Measurements from ENCODE around the gene BCL2.

The BCL2 gene

DNA sequence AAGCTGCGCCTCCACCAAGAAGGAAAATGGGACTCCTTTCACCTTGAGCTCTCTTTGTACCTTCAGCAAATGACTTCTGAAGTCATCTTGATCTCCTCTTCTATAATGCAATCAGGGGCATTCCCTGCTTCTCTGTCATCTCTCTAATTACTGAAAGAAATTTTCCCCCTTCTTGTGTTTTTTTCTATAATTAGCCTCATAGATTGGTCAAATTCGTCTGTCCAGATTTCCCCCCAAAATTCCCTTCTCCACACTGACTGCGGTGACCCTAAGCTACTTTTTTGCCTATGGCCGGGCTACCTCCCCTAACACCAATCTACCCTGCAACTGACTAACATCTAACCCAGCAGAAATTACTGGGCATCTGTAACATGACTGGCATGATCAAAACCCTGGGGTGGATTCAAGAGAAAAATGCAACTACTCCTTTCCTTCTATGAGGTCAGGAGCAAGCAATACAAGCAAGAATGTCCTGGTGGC, 168.6 kb downstream of the BCL2 start:
- H3K9me3 Mint-ChIP-seq: no peaks in the 10 kb centered on the region
- H3K27me3 Mint-ChIP-seq: no peaks in the 10 kb centered on the region
- H3K4me3 Mint-ChIP-seq: peak overlapping the region; percentile 2
- H3K4me1 Mint-ChIP-seq (ENCODE audit: low read depth): peaks cover 83% of the 10 kb centered on the region
- H3K27ac Mint-ChIP-seq: peak overlapping the region; percentile 76
- H3K36me3 Mint-ChIP-seq (ENCODE audit: low read depth): peaks cover 21% of the 10 kb centered on the region

GRCh38 chr18:63150326-63150725, 169.2 kb downstream of the BCL2 start:
- Mint-ChIP-seq H3K9me3 (no peaks in the 10 kb centered on the region), H3K36me3 (ENCODE audit: low read depth) (peaks cover 21% of the 10 kb centered on the region), H3K4me1 (ENCODE audit: low read depth) (peaks cover 76% of the 10 kb centered on the region), H3K4me3 (peak overlapping the region; percentile 18), H3K27ac (peak overlapping the region; percentile 76), H3K27me3 (no peaks in the 10 kb centered on the region)

GRCh38 chr18:63149302-63149587, 170.3 kb downstream of the BCL2 start:
- H3K9me3 Mint-ChIP-seq: no peaks in the 10 kb centered on the region
- peaks cover 69% of the 10 kb centered on the region for H3K4me1 Mint-ChIP-seq (ENCODE audit: low read depth)
- peaks cover 22% of the 10 kb centered on the region for H3K36me3 Mint-ChIP-seq (ENCODE audit: low read depth)
- H3K27ac Mint-ChIP-seq: peak overlapping the region; percentile 14
- no peak overlapping the region for H3K4me3 Mint-ChIP-seq
- H3K27me3 Mint-ChIP-seq: no peaks in the 10 kb centered on the region

DNA sequence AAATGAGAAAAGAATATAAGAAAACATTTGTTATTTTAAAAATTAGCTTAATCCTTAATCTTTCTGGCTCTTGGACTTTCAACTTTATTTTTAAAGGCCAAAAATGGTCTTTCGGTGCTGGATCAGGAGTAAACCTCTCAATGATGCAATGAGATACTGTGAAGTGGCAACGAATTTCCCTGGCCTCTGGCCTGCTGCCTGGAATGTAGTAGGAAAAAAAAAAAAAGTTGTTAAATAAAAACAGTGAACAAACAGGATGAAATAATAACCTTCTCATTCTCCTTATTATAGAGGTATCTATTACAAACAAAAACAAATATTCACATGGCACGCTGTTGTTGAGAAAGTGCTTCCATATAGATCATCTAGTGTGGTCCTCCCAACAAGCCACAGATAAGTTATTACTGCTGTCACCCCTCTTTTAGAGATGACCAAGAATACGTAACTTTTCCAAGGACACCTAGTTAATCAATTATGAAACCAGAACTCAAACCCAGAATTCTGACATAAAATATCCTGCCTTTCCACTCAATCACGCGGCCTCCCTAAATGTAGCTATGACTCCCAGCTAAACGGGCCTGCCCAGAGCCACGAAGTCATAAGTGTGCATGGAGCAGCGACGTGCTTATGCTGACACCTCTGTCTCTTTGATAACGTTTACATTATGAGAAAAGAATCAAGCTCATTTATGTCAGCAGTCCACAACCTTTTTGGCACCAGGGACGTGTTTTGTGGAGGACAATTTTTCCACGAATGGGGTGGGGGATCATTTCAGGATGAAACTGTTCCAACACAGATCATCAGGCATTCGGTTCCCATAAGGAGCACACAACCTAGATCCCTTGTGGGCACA, 170.9 kb downstream of the BCL2 start:
- Mint-ChIP-seq H3K27me3 (no peaks in the 10 kb centered on the region), H3K4me1 (ENCODE audit: low read depth) (peaks cover 69% of the 10 kb centered on the region), H3K36me3 (ENCODE audit: low read depth) (peaks cover 21% of the 10 kb centered on the region), H3K9me3 (no peaks in the 10 kb centered on the region), H3K27ac (no peak overlapping the region), H3K4me3 (no peak overlapping the region)

GRCh38 chr18:63147973-63148372, 171.6 kb downstream of the BCL2 start:
- Mint-ChIP-seq H3K27ac (no peak overlapping the region), H3K27me3 (no peaks in the 10 kb centered on the region), H3K36me3 (ENCODE audit: low read depth) (peaks cover 21% of the 10 kb centered on the region), H3K9me3 (no peaks in the 10 kb centered on the region), H3K4me1 (ENCODE audit: low read depth) (peaks cover 68% of the 10 kb centered on the region), H3K4me3 (no peak overlapping the region)

DNA sequence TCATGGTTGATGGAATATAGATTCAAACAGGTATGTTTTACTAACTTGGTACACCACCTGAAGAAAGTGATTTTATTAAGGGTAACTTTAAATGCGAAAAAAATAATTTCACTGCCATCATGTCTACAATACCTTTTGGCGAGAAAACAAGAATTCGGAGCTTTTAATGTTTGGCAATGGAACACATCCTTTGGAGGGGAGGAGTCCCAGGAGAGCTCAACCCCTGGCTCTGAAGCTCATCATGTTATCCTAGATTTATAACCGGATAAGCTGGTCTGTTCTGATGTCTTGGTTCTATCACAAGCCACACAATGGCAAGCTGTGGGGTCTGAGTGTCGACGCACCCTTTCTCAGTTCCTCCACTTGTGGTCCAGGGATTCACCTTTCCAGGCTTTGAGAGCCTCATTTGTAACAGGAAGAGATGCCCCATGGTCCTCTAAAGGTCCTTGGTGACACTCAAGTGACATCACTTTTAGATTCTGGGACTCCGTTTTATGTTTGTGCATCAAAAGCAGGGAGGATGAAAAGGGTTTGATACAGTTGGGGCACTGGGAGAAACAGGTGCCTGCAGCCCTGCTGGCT, 172.7 kb downstream of the BCL2 start:
- Mint-ChIP-seq H3K4me3 (no peak overlapping the region), H3K36me3 (ENCODE audit: low read depth) (peaks cover 22% of the 10 kb centered on the region), H3K9me3 (no peaks in the 10 kb centered on the region), H3K27me3 (no peaks in the 10 kb centered on the region), H3K4me1 (ENCODE audit: low read depth) (peaks cover 66% of the 10 kb centered on the region), H3K27ac (no peak overlapping the region)

GRCh38 chr18:63145851-63146555, 173.6 kb downstream of the BCL2 start:
- no peak overlapping the region for H3K4me3 Mint-ChIP-seq
- peaks cover 66% of the 10 kb centered on the region for H3K4me1 Mint-ChIP-seq (ENCODE audit: low read depth)
- no peaks in the 10 kb centered on the region for H3K9me3 Mint-ChIP-seq
- H3K36me3 Mint-ChIP-seq (ENCODE audit: low read depth): peaks cover 32% of the 10 kb centered on the region
- H3K27ac Mint-ChIP-seq: no peak overlapping the region
- no peaks in the 10 kb centered on the region for H3K27me3 Mint-ChIP-seq

DNA sequence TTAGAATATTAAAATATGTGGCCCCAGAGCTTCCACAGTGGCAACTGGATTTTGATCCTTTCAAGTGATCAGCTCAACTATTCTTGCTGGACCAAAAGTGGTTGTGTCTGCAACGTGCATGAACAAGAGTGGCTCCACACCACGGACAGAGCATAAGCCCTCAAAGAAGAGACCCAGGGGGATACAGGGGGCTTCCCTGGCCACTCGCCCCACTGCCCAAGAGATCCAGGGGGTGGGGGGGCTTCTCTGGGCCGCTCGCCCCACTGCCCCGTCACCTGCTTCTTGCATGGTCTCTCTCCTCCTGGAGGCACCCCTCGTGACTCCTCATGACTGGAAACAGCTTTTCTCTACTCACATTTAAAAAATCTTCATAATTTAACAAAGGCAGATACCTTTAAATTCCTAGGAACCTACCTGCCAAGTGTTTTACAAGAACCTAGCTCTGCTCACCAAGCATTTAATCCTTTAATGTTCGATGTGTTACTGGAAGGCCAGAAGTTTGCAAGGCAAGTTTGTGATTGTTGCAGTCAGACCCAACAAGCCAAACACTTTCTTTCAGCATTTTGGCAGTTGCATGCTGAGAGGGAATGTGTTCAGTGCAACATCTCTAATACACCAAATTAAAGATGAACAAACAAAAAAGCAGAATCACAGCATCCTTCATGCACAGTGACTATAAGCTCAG, 174.3 kb downstream of the BCL2 start:
- H3K36me3 Mint-ChIP-seq (ENCODE audit: low read depth): peaks cover 36% of the 10 kb centered on the region
- H3K4me3 Mint-ChIP-seq: no peak overlapping the region
- H3K4me1 Mint-ChIP-seq (ENCODE audit: low read depth): peaks cover 66% of the 10 kb centered on the region
- H3K9me3 Mint-ChIP-seq: peaks cover 3% of the 10 kb centered on the region
- no peaks in the 10 kb centered on the region for H3K27me3 Mint-ChIP-seq
- H3K27ac Mint-ChIP-seq: no peak overlapping the region

GRCh38 chr18:63144748-63145147, 174.8 kb downstream of the BCL2 start:
- Mint-ChIP-seq H3K27ac (no peak overlapping the region), H3K4me1 (ENCODE audit: low read depth) (peaks cover 66% of the 10 kb centered on the region), H3K27me3 (no peaks in the 10 kb centered on the region), H3K9me3 (peaks cover 7% of the 10 kb centered on the region), H3K4me3 (no peak overlapping the region), H3K36me3 (ENCODE audit: low read depth) (peaks cover 40% of the 10 kb centered on the region)

DNA sequence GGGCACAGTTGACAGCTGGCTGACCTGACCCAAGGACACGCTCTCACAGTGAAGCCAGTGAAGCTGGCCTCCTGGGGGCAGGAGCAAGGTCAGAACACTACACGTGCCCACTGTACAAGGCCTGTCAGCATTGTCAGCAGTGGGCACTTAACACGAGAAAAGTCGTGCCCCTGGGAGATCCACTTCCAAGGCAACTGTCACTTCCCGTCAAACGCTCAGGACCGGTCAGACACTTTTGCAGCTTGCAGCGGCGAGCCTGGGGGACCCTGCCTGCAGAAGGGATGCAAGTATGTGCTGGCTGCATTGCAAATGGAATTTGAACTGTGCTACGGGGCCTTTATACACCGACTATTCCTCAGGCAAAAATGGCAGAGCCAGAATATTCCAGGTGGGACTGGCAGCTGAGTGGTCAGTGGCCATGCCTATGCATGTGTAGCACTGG, 176.2 kb downstream of the BCL2 start:
- Mint-ChIP-seq H3K36me3 (ENCODE audit: low read depth) (peaks cover 32% of the 10 kb centered on the region), H3K4me3 (no peak overlapping the region), H3K4me1 (ENCODE audit: low read depth) (peaks cover 68% of the 10 kb centered on the region), H3K27me3 (no peaks in the 10 kb centered on the region), H3K27ac (peak overlapping the region; percentile 61), H3K9me3 (peaks cover 10% of the 10 kb centered on the region)

GRCh38 chr18:63142594-63143225, 176.9 kb downstream of the BCL2 start:
- Mint-ChIP-seq H3K4me3 (peak overlapping the region; percentile 17), H3K4me1 (ENCODE audit: low read depth) (peaks cover 71% of the 10 kb centered on the region), H3K27ac (peak overlapping the region; percentile 61), H3K36me3 (ENCODE audit: low read depth) (peaks cover 32% of the 10 kb centered on the region), H3K27me3 (no peaks in the 10 kb centered on the region), H3K9me3 (peaks cover 10% of the 10 kb centered on the region)

- no peak overlapping the region for H3K4me3 Mint-ChIP-seq
- no peaks in the 10 kb centered on the region for H3K27me3 Mint-ChIP-seq
- peaks cover 73% of the 10 kb centered on the region for H3K4me1 Mint-ChIP-seq (ENCODE audit: low read depth)
- peaks cover 10% of the 10 kb centered on the region for H3K9me3 Mint-ChIP-seq
- peaks cover 36% of the 10 kb centered on the region for H3K36me3 Mint-ChIP-seq (ENCODE audit: low read depth)
- no peak overlapping the region for H3K27ac Mint-ChIP-seq
Measured at GRCh38 chr18:63141778-63142176, 177.8 kb downstream of the BCL2 start.

GRCh38 chr18:63140997-63141777, 178.4 kb downstream of the BCL2 start:
- Mint-ChIP-seq H3K4me1 (ENCODE audit: low read depth) (peaks cover 78% of the 10 kb centered on the region), H3K4me3 (no peak overlapping the region), H3K36me3 (ENCODE audit: low read depth) (peaks cover 40% of the 10 kb centered on the region), H3K27me3 (no peaks in the 10 kb centered on the region), H3K9me3 (peaks cover 10% of the 10 kb centered on the region), H3K27ac (peak overlapping the region; percentile 54)

GRCh38 chr18:63140038-63140450, 179.5 kb downstream of the BCL2 start:
- H3K36me3 Mint-ChIP-seq (ENCODE audit: low read depth): peaks cover 50% of the 10 kb centered on the region
- H3K4me3 Mint-ChIP-seq: no peak overlapping the region
- H3K27ac Mint-ChIP-seq: no peak overlapping the region
- peaks cover 89% of the 10 kb centered on the region for H3K4me1 Mint-ChIP-seq (ENCODE audit: low read depth)
- peaks cover 10% of the 10 kb centered on the region for H3K9me3 Mint-ChIP-seq
- H3K27me3 Mint-ChIP-seq: no peaks in the 10 kb centered on the region
